ENCODE results near the gene CGGBP1.
"Not testable (repeated sequence)": the region's sequence is repeated elsewhere in the genome, so short reads cannot be mapped to it uniquely, and the experiment has no call there.

CGGBP1 gene

DNA sequence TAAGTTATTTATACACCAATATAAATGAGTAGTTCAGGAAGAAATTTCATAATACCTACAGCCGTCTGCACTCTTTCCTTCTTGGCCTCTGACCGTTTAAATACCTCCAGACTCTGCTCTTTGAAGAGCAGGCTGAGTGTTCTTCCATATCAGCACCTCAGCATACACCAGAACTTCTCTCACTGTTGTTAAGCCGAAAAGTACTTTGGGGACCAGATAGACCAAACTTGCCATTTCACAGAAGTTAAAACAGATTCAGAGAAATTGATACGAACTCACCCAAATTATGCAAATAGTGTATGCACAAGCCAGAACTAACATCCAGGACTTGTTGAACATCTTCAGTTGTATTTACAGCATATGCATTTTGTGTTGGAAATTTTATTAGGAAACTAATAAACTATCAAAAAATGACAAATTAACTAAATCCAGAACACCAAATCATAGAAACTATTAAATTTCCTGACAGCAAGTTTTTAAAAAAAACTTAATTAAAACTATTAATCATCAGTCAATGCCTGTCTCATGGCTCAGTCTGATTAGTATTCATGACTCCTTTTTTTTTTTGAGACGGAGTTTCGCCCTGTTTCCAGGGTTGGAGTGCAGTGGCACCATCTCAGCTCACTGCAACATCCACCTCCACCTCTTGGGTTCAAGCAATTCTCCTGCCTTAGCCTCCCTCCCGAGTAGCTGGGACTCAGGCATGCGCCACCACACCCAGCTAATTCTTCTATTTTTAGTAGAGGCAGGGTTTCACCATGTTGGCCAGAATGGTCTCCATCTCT is 24.1 kb downstream of the CGGBP1 start:
- no peak for DNase-seq (ENCODE audit: low read depth in 3 of 3)

DNA sequence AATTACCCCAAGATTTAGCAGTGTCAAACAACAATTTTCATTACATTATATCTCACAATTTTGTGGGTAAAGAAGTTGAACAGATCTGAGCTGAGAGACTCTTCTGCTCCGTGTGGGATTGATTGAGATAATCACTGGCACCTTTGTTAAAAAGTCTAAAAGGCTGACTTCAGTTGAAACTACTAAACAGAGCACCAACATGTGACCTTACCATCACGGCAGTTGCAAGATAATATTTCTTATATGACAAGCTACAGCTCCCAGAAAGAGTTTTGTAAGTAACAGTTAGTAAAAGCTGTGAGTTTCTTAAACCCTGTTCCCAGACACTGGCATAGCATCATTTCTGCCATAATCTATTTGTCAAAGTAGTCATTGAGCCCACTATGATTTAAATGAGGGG is 25.0 kb downstream of the CGGBP1 start:
- DNase-seq (ENCODE audit: low read depth in 3 of 3) = no peak

DNA sequence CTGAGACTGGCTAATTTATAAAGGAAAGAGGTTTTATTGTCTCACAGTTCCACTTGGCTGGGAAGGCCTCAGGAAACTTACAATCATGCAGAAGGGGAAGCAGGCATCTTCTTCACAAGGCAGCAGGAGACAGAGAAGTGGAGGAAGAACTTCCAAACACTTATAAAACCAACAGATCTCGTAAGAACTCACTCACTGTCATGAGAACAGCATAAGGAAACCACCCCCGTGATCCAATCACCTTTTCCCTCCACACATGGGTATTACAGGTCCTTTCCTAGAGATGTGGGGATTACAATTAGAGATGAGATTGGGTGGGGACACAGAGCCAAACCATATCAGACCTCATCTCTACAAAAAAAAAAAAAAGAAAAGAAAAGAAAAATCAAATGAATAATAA is 25.7 kb downstream of the CGGBP1 start:
- no peak for DNase-seq (ENCODE audit: low read depth in 3 of 3)

DNA sequence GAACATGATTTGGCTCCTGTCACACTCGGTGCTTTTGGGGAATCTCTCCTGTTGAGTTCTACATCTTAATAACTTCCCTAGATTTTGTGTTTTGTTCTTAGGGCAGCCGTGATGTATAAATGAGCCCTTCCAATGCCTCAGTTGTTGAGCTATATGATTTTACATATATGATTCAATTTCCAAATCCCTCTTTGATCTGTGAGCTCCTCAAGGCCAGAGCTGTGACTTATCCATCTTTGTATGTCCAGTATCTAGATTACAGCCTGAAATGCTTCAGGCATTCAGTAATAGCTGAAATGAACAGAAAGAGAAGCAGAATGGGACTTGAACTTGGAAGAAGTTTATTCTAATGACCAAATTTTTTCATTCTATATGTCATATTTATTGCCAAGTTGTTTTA is 26.6 kb downstream of the CGGBP1 start:
- no peak for DNase-seq (ENCODE audit: low read depth in 3 of 3)

DNA sequence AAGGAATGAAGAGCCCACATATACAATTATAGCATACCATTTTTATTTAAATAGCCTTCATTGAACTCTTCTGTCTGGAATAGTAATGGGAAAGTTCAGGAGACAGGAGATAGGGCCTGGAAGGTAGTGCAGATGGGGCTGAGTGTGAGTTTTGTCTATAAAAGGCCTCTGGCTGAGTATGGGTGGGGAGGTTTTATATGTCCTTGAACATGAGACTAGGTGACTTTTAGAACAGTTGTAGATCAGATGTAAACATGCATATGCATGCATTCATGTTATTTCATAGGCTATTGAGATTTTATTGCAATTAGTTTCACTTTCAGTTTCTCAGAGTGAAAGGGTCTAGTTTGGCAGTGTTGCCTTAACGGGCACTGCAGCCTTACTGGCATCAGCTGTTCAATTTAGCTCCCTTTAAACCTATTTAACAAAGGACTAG is 27.1 kb downstream of the CGGBP1 start:
- no peak for DNase-seq (ENCODE audit: low read depth in 3 of 3)

DNA sequence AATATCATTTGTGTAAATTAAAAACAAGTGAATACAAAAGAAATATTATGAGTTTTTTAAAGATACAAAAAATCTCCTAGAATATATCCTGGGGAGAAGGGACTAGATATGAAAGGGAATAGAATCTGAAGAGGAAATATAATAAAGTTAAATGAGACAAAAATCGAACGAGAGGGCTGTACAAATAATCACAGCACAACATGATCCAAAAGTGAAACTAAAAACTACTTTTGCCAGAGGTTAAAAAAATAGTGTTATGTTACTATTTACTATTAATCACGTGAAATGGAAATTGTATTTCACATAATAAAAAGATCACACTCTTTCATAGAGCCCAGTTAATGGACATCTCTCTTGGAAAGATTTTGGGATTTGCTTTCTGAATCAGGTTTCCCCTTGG is 28.6 kb downstream of the CGGBP1 start:
- no peak for DNase-seq (ENCODE audit: low read depth in 3 of 3)

DNA sequence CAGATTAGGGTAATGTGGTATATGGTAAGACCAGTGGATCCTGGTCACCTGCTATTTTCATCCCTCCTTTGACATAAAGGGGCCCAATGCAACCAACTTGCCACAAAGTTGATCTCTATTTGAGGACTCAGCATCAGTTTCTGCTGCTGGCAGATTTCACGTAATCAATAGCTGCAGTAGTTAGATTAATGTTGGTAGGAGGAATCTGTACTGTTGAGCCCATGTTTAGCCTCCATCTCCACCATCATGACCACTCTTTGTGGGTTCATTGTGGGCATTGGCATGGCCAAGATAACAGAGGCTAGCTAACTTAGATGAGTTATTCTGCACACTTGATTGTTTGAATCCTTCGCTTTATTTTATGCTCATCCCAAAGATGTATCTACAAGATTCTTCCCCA is 29.9 kb downstream of the CGGBP1 start:
- no peak for DNase-seq (ENCODE audit: low read depth in 3 of 3)

DNA sequence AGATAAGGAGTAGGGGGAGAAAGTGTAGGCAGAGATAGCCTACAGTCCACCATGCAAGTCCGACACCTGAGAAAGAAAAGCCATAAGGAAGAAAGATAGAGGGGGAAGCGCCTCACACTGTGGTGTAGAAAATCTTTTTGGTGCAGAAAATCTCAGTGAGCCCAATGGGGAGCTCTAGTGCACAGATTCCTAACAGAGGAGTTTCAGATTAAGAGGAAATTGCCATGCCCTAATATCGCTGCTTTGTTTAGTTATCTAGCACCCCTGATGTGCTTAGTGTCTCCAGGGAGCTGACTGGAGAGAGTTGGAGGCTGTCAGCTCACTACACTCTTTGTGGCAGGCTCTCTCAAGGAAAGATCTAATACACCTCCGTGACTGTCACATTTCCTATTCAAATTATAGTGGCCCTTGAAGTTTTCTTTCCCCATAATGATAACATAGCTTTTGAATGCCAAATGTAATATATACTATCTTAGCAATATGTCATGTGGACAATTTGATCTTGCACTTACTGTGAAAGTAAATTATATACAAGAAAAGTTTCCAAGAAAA is 33.7 kb downstream of the CGGBP1 start:
- DNase-seq (ENCODE audit: low read depth in 3 of 3) = no peak

DNA sequence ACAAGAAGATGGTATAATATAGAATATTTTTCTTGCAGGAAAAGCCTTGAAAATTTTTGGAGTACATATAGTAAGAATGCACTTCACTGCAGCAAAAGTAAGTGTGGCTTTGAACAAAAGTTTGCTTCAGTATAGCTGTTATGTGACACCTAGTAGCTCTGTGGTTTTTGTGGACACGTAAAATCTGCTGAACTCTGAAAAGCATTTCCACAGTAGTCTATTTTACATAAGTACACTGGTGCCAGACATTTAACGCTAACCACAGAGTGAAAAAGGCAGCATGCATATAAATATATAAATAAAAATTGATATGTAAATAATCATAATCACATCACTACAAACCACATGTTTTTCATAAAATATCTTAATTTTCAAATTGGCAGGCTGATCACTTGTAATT is 39.8 kb downstream of the CGGBP1 start:
- no peak for DNase-seq (ENCODE audit: low read depth in 3 of 3)

DNA sequence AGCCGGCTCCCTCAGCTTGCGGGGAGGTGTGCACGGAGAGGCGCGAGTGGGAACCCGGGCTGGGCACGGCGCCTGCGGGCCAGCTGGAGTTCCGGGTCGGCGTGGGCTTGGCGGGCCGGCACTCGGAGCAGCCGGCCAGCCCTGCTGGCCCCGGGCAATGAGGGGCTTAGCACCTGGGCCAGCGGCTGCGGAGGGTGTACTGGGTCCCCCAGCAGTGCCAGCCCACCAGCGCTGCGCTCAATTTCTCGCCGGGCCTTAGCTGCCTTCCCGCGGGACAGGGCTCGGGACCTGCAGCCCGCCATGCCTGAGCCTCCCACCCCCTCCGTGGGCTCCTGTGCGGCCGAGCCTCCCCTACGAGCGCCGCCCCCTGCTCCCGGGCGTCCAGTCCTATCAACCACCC is 43.1 kb downstream of the CGGBP1 start:
- not testable (repeated sequence) for DNase-seq (ENCODE audit: low read depth in 3 of 3)

DNA sequence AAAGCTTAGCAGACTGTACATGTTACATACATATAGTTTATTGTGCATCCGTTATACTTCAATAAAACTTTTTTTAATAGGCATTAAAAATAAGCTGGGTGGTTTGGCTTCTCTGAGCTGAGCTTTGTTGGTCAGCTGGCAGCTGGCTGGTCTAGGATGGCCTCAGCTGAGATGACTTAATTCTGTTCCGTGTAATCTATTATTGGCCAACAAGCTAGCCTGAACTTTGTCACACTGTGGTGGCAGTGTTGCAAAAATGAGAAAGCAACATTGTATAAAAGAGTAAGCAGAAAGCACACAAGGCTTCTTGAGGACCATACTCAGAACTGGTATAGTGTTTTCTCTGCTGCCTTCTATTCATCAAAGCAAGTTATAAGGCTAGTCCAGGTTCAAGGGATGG is 45.2 kb downstream of the CGGBP1 start:
- DNase-seq (ENCODE audit: low read depth in 3 of 3) = no peak

DNA sequence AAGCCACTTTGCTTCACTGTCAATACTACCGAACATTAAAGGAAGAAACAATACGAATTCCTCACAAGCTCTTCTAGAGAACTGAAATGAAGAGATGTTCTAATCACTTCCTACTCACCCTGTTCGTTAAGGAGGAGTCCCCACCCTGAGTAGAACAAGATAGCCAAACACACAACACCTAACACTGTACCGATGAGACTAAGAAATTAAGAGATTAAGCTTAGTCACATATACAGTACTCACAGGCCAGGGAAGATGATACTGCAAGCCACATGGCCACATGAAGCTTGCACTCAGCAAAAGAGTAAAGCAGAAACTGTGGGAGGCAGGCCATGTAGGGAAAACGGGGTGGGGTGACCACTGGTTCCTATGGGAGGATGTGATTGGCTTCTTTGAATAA is 48.0 kb downstream of the CGGBP1 start:
- DNase-seq (ENCODE audit: low read depth in 3 of 3) = no peak

DNA sequence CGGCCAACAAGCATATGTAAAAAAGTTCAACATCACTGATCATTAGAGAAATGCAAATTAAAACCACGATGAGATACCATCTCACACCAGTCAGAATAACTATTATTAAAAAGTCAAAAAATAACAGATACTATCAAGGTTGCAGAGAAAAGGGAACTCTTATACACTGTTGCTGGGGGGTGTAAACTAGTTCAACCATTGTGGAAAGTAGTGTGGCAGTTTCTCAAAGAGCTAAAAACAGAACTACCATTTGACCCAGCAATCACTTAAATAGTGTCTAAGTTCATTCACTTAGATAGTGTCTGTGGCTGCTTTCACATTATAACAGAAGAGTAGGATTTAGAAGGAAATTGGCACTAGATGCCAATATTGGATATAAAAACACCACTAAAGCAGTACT is 49.7 kb downstream of the CGGBP1 start:
- no peak for DNase-seq (ENCODE audit: low read depth in 3 of 3)

DNA sequence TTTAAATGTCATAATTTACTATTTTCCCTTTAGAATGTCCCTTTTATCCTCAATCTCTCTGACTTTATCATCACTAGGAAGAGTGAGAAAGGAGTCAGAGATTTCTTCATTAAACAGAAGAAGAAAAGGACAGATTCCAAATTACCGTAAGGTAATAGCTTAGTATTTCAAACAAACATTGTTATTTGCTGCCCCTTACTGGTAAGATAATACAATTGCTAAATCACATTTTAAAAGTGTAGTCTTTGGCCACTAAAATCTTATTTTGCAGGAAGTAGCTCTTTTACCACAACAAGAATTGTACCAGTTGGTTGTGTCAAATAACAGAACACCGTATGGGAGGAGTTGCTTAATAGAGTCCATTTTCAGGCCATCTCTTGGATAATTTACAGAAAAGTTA is 53.7 kb downstream of the CGGBP1 start:
- DNase-seq (ENCODE audit: low read depth in 3 of 3) = no peak

DNA sequence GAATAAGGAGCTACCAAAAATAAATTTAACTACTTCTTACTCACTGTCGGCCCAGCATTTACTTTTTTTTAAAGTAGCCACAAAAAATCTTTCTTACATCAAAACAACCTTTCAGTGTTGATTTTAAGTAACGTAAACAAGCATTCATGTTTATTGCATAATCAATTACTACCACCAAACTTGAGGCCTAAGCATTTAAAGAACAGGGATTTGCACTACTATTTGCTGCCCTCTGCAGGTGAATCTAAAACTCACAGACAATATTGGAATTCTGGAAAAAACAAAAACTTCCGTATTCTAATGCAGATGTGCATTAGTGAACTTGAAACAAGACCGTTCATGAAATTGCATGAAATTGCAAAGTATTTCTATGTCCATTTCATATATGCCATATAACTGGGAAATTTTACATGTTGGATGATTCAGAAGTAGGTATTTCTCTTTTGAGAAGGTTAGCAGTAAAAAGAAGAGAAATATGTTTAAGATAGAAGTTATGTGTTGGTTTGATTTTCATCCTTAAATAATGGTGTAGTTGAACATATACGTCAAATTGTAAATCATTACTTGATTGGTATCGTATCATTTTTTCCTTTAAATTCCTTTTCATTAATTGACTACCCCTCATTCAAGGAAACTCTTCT is 55.6 kb downstream of the CGGBP1 start:
- DNase-seq (ENCODE audit: low read depth in 3 of 3) = no peak

DNA sequence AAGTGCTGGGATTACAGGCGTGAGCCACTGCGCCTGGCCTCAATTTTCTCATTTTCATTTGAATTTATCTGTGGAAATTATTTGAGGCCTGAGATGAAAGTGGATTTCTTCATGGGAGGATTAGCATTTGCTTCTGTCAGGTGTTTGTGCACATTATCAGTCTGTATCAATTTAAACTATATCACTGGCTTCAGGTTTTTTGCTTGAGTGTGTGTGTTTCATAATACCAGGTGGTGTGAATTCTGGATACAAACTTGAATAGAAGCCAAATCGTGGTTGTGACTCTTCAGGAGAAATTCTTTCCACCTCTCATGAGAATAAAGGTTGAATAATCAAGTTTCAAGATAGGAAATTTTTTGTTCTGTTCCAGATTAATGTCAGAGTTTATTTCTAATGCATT is 56.4 kb downstream of the CGGBP1 start:
- DNase-seq (ENCODE audit: low read depth in 3 of 3) = no peak
